K562 (cell line): ENCODE results near the gene LRIF1. TPM values are rescaled to one million over a fixed set of nuclear protein-coding genes. Genes with fewer than 3 reads are reported as not detected.

Source experiments
- BCOR ChIP-seq: fragments of 450-650 bp; IDR thresholded peaks from 2 replicates; pipeline ENCODE4 v1.6.1; 2016
- CEBPG ChIP-seq, 3 experiments: fragments of 200-800 bp in 1 of 3; sonication (Bioruptor generic) in 1 of 3; sonication (generic) in 1 of 3; formaldehyde crosslinking in 1 of 3; IDR thresholded peaks in 2 of 3; conservative IDR thresholded peaks in 1 of 3; 2 replicates each; pipeline versions ENCODE4 v1.6.1 to v1.8.0; 2016 to 2022; ENCODE audit warnings: missing compliant biosample characterization in 2 of 3, missing genetic modification characterization in 2 of 3, mild to moderate bottlenecking in 1 of 3, missing genetic modification reagents in 1 of 3
- CHD1 ChIP-seq: fragments of 200-600 bp; sonication (generic); IDR thresholded peaks from one replicate; pipeline ENCODE4 v1.6.1; 2012; ENCODE audit warnings: mild to moderate bottlenecking, moderate library complexity, low read length, inconsistent platforms
- EP400 ChIP-seq: fragments of 450-650 bp; IDR thresholded peaks from 2 replicates; pipeline ENCODE4 v1.6.1; 2017; ENCODE audit warnings: antibody characterized with exemption, mild to moderate bottlenecking, moderate library complexity
- HNRNPL ChIP-seq: fragments of 200-400 bp; formaldehyde crosslinking; IDR thresholded peaks from 2 replicates; pipeline ENCODE4 v1.6.1; 2017; ENCODE audit warnings: low read depth, mild to moderate bottlenecking, low read length
- KDM2B ChIP-seq: fragments of 250-450 bp; sonication (Bioruptor Pico); IDR thresholded peaks from 2 replicates; pipeline ENCODE4 v1.8.0; 2021; ENCODE audit warnings: mild to moderate bottlenecking, moderate library complexity
- PCBP2 ChIP-seq: fragments of 200-400 bp; formaldehyde crosslinking; IDR thresholded peaks from 2 replicates; pipeline ENCODE4 v1.6.1; 2018; ENCODE audit warnings: low read length, low read depth, mild to moderate bottlenecking, moderate library complexity; ENCODE audit not compliant: poor library complexity, severe bottlenecking
- PHF20 ChIP-seq: fragments of 450-650 bp; IDR thresholded peaks from 2 replicates; pipeline ENCODE4 v1.6.1; 2018; ENCODE audit not compliant: partially characterized antibody
- RNF2 ChIP-seq: sonication (generic); IDR thresholded peaks from 2 replicates; pipeline ENCODE4 v1.6.1; 2016
- SIN3A ChIP-seq, 2 experiments: fragments of 150-350 bp in 1 of 2; IDR thresholded peaks; 2 replicates each; pipeline ENCODE4 v1.6.1; 2011 to 2016; ENCODE audit warnings: borderline replicate concordance in 2 of 2, low read depth in 2 of 2, low read length in 2 of 2, mild to moderate bottlenecking in 2 of 2, moderate library complexity in 2 of 2; ENCODE audit not compliant: control insufficient read depth in 1 of 2
- TCF7 ChIP-seq: sonication (generic); IDR thresholded peaks from 2 replicates; pipeline ENCODE4 v1.6.1; 2016; ENCODE audit warnings: antibody characterized with exemption, borderline replicate concordance
- polyA plus RNA-seq, 8 experiments: library from polyadenylated mRNA; depleted of rRNA in 4 of 8; stranded (reverse) in 5 of 8; unstranded in 3 of 8; fragments of >200 nt; fragmentation: Nextera tagmentation in 2 of 8; fragmentation: Illumina TruSeq in 1 of 8; extraction: Ambion mirVana in 2 of 8; extraction: Trizol in 1 of 8; gene quantifications; 2 replicates each; pipeline versions ENCODE4 v1.2.1 to v1.2.3, GENCODE V29; 2011 to 2014; ENCODE audit warnings: inconsistent platforms in 1 of 8, missing spikeins in 1 of 8
- total RNA-seq, 7 experiments: library from RNA; depleted of rRNA in 6 of 7; stranded (reverse); fragments of >200 nt in 6 of 7; fragmentation: Illumina TruSeq in 2 of 7; extraction: Trizol in 2 of 7; gene quantifications; 2 replicates each; pipeline versions ENCODE4 v1.2.1 to v1.2.3, GENCODE V29; 2011 to 2021; ENCODE audit warnings: low replicate concordance in 1 of 7
- TF ChIP-seq, protein P1 (sequence below): fragments of 250-450 bp; sonication (Bioruptor Pico); IDR thresholded peaks from 2 replicates; pipeline ENCODE4 v1.9.0; 2021; ENCODE audit warnings: mild to moderate bottlenecking, inconsistent platforms
- TF ChIP-seq, protein P2 (sequence below), 2 experiments: fragments of 450-650 bp in 1 of 2; sonication (generic) in 1 of 2; formaldehyde crosslinking in 1 of 2; IDR thresholded peaks; 2 replicates each; pipeline versions ENCODE4 v1.7.1 to v1.9.0; 2016 to 2022; ENCODE audit warnings: inconsistent platforms in 1 of 2, mild to moderate bottlenecking in 1 of 2, missing genetic modification reagents in 1 of 2

LRIF1 gene
- total and polyA plus RNA-seq, 9 of the 15 experiments (the other 6 are each of a cell fraction or from before 2014, with no cell fraction given), result 35.6 to 88.8 (median 74.1) TPM

DNA sequence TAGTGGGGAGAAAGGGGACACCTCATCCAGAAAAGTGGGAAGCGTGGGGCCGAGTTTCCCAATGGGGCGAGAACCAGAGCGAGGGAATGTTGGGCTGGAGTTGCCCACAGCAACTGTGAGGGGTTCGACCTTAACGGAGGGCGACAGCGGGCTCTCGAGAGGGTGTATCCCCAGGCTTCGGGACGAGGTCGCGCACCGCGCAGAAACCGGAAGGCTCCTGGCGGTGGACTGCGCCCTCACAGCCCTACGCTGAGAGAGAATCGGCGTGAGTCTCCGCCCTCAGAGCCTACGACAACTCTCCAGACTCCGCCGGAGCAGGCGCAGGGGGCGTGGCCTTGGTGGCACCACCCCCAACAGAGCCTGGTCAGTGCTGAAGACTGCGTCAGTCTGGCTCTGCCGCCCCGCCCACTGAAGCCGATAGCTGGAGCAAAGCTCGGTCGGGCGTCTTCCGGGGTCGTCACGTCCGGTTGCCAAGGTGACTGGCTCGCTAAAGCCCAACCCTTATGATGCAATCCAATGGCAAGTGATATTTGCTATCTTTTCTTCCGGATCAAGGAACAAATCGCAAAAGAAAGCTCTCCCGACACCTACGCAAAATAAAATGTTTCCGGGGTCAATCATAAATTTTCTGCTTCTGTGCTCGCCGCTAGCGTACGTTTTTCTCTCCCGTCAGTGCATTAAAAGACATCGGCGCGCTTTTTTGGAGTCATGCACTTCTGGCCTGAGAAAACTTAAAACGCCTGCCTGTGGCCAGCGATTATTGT, at the start of gene LRIF1 (continued):
- TF ChIP-seq, protein P1, sequence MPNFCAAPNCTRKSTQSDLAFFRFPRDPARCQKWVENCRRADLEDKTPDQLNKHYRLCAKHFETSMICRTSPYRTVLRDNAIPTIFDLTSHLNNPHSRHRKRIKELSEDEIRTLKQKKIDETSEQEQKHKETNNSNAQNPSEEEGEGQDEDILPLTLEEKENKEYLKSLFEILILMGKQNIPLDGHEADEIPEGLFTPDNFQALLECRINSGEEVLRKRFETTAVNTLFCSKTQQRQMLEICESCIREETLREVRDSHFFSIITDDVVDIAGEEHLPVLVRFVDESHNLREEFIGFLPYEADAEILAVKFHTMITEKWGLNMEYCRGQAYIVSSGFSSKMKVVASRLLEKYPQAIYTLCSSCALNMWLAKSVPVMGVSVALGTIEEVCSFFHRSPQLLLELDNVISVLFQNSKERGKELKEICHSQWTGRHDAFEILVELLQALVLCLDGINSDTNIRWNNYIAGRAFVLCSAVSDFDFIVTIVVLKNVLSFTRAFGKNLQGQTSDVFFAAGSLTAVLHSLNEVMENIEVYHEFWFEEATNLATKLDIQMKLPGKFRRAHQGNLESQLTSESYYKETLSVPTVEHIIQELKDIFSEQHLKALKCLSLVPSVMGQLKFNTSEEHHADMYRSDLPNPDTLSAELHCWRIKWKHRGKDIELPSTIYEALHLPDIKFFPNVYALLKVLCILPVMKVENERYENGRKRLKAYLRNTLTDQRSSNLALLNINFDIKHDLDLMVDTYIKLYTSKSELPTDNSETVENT (CRISPR knock-in tag), result peak; percentile 96
- TF ChIP-seq CHD1, result no peak
- TF ChIP-seq CEBPG (CRISPR knock-in tag; IDR thresholded peaks at IDR 0.05), result peak; percentile 100
- TF ChIP-seq CEBPG (tag; conservative IDR thresholded peaks at IDR 0.05 in 1 of 2, IDR thresholded peaks at IDR 0.05 in 1 of 2), result peak; percentile 100
- no peak for TF ChIP-seq HNRNPL
- TF ChIP-seq SIN3A (IDR thresholded peaks at IDR 0.05; ENCODE audit: borderline replicate concordance in 2 of 2, control insufficient read depth in 1 of 2, low read depth in 2 of 2, low read length in 2 of 2), result peak; percentile 74 to 87; a peak in 2 of 4 replicates
- peak; percentile 82 for TF ChIP-seq PHF20
- TF ChIP-seq TCF7, result peak; percentile 33
- peak; percentile 50; the same call in 1 of the 2 replicates for TF ChIP-seq BCOR
- TF ChIP-seq, protein P2, sequence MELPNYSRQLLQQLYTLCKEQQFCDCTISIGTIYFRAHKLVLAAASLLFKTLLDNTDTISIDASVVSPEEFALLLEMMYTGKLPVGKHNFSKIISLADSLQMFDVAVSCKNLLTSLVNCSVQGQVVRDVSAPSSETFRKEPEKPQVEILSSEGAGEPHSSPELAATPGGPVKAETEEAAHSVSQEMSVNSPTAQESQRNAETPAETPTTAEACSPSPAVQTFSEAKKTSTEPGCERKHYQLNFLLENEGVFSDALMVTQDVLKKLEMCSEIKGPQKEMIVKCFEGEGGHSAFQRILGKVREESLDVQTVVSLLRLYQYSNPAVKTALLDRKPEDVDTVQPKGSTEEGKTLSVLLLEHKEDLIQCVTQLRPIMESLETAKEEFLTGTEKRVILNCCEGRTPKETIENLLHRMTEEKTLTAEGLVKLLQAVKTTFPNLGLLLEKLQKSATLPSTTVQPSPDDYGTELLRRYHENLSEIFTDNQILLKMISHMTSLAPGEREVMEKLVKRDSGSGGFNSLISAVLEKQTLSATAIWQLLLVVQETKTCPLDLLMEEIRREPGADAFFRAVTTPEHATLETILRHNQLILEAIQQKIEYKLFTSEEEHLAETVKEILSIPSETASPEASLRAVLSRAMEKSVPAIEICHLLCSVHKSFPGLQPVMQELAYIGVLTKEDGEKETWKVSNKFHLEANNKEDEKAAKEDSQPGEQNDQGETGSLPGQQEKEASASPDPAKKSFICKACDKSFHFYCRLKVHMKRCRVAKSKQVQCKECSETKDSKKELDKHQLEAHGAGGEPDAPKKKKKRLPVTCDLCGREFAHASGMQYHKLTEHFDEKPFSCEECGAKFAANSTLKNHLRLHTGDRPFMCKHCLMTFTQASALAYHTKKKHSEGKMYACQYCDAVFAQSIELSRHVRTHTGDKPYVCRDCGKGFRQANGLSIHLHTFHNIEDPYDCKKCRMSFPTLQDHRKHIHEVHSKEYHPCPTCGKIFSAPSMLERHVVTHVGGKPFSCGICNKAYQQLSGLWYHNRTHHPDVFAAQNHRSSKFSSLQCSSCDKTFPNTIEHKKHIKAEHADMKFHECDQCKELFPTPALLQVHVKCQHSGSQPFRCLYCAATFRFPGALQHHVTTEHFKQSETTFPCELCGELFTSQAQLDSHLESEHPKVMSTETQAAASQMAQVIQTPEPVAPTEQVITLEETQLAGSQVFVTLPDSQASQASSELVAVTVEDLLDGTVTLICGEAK (IDR thresholded peaks at IDR 0.05), result peak; percentile 98
- TF ChIP-seq, protein P2 (CRISPR knock-in tag; IDR thresholded peaks at IDR 0.05), result no peak
- TF ChIP-seq PCBP2, result no peak
- peak; percentile 73 for TF ChIP-seq EP400
- peak; percentile 39; the same call in 1 of the 2 replicates for TF ChIP-seq RNF2
- TF ChIP-seq KDM2B (CRISPR knock-in tag), result 0 out of 2 replicates have a peak, but pooled peaks have one; percentile 52
